Measurements from ENCODE around the gene PRL. TPM values are rescaled to one million over a fixed set of nuclear protein-coding genes. Genes with fewer than 3 reads are reported as not detected.

The PRL gene
- total and polyA plus RNA-seq, 2 of the 8 experiments (the other 6 are each of a cell fraction or from before 2014, with no cell fraction given): not detected

DNA sequence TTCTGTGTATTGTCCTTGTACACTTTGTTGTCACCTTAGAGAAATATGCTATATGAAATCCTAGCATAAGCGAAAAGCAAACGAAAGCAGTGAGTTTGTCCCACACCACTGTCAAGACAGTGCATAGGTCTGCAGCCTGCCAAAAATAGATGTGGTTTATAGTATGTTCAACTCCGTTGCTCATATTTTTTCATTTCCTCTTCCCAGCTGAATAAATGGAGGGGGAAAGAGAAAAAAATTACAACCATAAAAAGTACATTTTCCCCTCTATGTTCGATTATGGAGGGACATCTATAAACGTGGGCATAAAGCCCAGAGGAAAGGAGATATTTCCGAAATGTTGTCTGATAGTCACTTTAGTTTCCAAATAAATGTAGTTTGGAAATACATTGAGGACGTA, 25.8 kb downstream of the PRL start (continued):
- TF ChIP-seq CHD7 (IDR thresholded peaks at IDR 0.05; ENCODE audit: insufficient replicate concordance, low read length) (no peak), SRF (IDR thresholded peaks at IDR 0.05; ENCODE audit: low read depth, low read length) (no peak)
